Measurements from ENCODE around the gene PCDH19.
A peak's percentile ranks its signal among the peaks of the same experiment; 100 is the strongest.

PCDH19 gene

GRCh38 chrX:100410901-100411801, 1.1 kb upstream of the PCDH19 start:
- no peak for DNase-seq (ENCODE audit: low read depth in 2 of 2)
- peak overlapping the region in 1 of 2 donors; percentile 14 for H3K4me3 ChIP-seq (replicated peaks in 1 of 2; ENCODE audit: low read depth in 2 of 2, low read length in 2 of 2)
- TF ChIP-seq CTCF (IDR thresholded peaks at IDR 0.05; ENCODE audit: low read depth, low read length), result no peak

GRCh38 chrX:100408713-100409609, 1.1 kb downstream of the PCDH19 start:
- DNase-seq (ENCODE audit: low read depth in 2 of 2), result no peak
- H3K4me3 ChIP-seq (replicated peaks in 1 of 2; ENCODE audit: low read depth in 2 of 2, low read length in 2 of 2), result peak overlapping the region in 1 of 2 donors; percentile 48
- TF ChIP-seq CTCF (IDR thresholded peaks at IDR 0.05; ENCODE audit: low read depth, low read length), result no peak

- H3K4me3 ChIP-seq (replicated peaks in 1 of 2; ENCODE audit: low read depth in 2 of 2, low read length in 2 of 2), result no peak overlapping the region
- TF ChIP-seq CTCF (IDR thresholded peaks at IDR 0.05; ENCODE audit: low read depth, low read length), result no peak
- no peak for DNase-seq (ENCODE audit: low read depth in 2 of 2)
Measured at GRCh38 chrX:100407784-100408712, 2.0 kb downstream of the PCDH19 start.

- TF ChIP-seq CTCF (IDR thresholded peaks at IDR 0.05; ENCODE audit: low read depth, low read length), result no peak
- DNase-seq (ENCODE audit: low read depth in 2 of 2), result no peak
- no peak overlapping the region for H3K4me3 ChIP-seq (replicated peaks in 1 of 2; ENCODE audit: low read depth in 2 of 2, low read length in 2 of 2)
Measured at GRCh38 chrX:100407147-100407783, 2.8 kb downstream of the PCDH19 start.

GRCh38 chrX:100405424-100405823, 4.6 kb downstream of the PCDH19 start:
- no peak overlapping the region for H3K4me3 ChIP-seq (replicated peaks in 1 of 2; ENCODE audit: low read depth in 2 of 2, low read length in 2 of 2)
- DNase-seq (ENCODE audit: low read depth in 2 of 2), result no peak
- TF ChIP-seq CTCF (IDR thresholded peaks at IDR 0.05; ENCODE audit: low read depth, low read length), result no peak
